Measurements from ENCODE around the gene DNM3.
A peak's percentile ranks its signal among the peaks of the same experiment; 100 is the strongest.

DNM3 gene

DNA sequence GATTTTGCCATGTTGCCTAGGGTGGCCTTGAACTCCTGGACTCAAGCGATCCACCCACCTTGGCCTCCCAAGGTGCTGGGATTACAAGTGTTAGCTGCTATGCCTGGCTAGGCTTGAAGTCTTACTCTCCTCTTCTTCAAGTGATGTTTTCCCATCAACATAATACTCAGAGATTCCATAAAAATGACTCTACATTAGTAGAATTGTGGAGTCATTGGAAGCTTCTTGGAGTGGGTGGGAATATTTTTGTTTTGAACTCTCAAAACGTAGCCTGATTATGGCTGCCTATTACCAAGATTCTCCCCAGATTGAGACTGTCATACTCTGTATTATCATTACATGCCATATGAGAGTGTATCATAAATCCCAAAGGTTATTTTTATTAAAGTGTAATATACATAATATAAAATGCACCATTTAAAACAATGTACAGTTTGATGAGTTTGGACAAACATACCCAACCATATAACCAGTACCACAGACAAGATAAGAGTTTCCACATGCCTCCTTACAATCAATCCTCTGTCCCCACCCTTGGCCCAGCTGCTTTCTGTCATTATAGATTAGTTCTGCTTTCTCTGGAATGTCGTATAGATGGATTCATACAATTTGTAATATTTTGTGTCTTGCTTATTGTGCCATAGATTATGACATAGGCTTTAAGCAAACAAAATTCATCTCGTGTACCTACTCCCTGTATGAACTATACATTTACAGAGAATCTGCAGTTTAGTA lies 8.0 kb upstream of the DNM3 start:
- TF ChIP-seq, protein P1, sequence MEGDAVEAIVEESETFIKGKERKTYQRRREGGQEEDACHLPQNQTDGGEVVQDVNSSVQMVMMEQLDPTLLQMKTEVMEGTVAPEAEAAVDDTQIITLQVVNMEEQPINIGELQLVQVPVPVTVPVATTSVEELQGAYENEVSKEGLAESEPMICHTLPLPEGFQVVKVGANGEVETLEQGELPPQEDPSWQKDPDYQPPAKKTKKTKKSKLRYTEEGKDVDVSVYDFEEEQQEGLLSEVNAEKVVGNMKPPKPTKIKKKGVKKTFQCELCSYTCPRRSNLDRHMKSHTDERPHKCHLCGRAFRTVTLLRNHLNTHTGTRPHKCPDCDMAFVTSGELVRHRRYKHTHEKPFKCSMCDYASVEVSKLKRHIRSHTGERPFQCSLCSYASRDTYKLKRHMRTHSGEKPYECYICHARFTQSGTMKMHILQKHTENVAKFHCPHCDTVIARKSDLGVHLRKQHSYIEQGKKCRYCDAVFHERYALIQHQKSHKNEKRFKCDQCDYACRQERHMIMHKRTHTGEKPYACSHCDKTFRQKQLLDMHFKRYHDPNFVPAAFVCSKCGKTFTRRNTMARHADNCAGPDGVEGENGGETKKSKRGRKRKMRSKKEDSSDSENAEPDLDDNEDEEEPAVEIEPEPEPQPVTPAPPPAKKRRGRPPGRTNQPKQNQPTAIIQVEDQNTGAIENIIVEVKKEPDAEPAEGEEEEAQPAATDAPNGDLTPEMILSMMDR (IDR thresholded peaks at IDR 0.05; ENCODE audit: extremely low read depth, insufficient read depth, missing control alignments) = no peak
- in situ Hi-C loops (cut with MboI; ENCODE audit: low pct_unique_long_range_greater_than_20kb, low sequenced_read_pairs, unreplicated experiment) = no loop called here
- no peak for DNase-seq (ENCODE audit: low spot score)

DNA sequence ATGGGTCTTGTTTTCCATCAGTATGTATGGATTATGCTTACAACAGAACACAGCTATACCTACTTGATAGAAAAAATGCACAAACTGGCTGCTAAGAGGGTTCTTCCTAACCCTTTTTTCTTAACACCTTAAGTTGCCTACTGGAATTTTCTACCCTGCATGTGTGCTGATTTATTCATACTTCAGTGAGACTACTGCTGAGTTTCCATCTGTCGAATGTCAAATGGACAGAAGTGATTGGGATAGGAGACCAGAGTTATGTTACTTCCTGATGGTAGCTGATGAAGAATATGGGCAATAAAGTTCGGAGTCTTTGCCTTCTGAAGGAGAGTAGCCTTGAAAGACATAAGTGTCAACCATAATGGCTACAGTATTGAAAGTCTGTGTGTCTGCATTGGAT lies 6.5 kb upstream of the DNM3 start:
- DNase-seq (ENCODE audit: low spot score) = no peak
- TF ChIP-seq, protein P1 (IDR thresholded peaks at IDR 0.05; ENCODE audit: extremely low read depth, insufficient read depth, missing control alignments) = no peak
- in situ Hi-C loops (cut with MboI; ENCODE audit: low pct_unique_long_range_greater_than_20kb, low sequenced_read_pairs, unreplicated experiment) = no loop called here

DNA sequence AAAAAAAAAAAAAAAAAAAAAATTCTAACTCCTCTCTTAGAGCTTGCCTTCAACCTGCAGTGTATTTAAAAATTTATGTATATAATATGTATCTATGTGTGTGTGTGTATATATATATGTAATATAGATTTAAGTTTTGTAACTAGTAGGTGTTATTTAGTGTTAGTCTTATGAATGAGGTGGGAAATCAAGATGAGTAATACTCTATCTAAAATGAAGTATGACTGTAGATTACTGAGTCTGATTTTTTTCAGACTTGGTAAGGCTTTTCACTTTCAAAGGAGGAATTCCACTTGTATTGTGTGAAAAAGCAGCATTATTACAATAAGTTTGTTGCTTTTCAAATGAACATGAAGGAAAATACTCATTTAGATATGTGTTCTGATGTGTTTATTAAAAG lies 5.4 kb upstream of the DNM3 start:
- DNase-seq (ENCODE audit: low spot score) = no peak
- in situ Hi-C loops (cut with MboI; ENCODE audit: low pct_unique_long_range_greater_than_20kb, low sequenced_read_pairs, unreplicated experiment) = no loop called here
- TF ChIP-seq, protein P1 (IDR thresholded peaks at IDR 0.05; ENCODE audit: extremely low read depth, insufficient read depth, missing control alignments) = no peak

DNA sequence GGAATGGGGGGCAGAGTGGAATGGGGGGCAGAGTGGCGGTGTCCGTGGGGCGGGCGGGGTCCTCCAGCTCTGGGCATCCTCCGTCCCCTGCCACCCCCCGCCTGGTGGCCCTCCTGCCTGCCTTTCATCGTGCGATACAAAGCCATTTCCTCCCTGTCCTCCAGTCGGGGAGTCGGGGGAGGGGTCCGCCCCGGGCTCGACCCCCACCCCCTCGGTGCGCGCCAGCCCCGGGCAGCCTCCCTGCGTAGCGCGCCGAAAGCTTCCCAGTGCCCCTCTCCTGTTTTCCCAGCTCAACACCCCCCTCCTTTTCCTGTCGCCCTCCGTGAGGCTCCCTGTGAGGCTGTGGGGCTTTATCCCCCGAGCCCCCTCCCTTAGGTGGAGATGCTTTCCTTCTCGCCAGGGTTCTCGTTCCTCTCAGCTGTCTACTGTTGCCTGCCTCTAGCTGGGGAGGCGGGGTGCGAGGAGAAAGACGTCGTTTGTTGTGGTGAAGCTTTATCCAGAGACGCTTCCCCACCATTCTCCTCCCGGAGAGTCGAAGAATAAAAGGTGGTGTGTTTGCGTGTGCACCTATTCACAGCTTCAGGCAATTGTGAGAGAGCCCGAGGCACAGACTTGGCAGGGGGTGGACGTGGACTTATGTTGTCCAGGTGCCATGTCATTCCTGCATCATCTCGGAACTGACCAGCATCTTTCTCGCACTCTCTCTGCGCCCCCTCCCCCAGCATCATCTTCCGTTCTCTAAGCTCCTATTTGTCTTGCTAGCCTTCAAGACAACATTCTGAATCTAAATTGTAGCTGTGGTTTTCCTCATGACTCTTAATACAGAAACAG lies 848 bp downstream of the DNM3 start:
- in situ Hi-C loops (cut with MboI; ENCODE audit: low pct_unique_long_range_greater_than_20kb, low sequenced_read_pairs, unreplicated experiment) = no loop called here
- DNase-seq (ENCODE audit: low spot score) = peak; percentile 35
- TF ChIP-seq, protein P1 (IDR thresholded peaks at IDR 0.05; ENCODE audit: extremely low read depth, insufficient read depth, missing control alignments) = no peak

DNA sequence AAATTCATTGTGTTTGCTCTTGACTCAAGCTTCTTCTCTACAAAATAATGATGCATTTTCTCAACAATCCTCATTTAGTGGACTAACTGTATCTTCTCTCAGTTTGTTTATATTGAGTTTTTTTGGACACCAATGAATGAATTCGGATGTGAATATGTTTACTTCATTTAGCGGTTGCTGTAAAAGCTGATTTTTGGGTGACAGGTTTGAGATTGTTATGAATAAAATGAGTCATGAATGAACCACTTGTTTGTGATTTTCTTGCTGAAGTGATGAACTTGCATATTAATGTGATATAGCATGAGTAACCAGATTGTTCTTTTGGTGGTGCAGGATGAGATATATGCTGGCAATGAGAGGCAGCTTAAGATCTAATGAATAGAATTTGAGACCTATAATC lies 3.1 kb downstream of the DNM3 start:
- no peak for DNase-seq (ENCODE audit: low spot score)
- TF ChIP-seq, protein P1 (IDR thresholded peaks at IDR 0.05; ENCODE audit: extremely low read depth, insufficient read depth, missing control alignments) = no peak
- in situ Hi-C loops (cut with MboI; ENCODE audit: low pct_unique_long_range_greater_than_20kb, low sequenced_read_pairs, unreplicated experiment) = no loop called here

DNA sequence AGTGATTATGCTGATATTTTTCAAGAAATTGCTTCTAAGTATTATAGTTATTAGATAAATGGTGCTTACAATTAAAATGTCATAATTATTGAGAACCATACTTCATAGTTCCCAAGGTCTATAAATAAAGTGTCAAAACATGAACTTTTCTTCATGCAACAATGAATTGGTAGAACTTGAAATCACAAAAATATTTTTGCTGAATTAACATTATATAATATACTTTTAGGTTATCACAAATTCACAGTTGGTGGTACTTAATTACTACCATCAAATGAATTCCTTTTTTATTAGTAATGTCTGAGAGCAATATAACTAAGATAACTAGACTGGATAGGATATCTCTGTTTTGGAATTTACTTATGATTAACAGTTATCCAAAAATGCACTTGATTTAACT lies 4.7 kb downstream of the DNM3 start:
- in situ Hi-C loops (cut with MboI; ENCODE audit: low pct_unique_long_range_greater_than_20kb, low sequenced_read_pairs, unreplicated experiment) = no loop called here
- no peak for DNase-seq (ENCODE audit: low spot score)

More for the DNA sequence above, 4.7 kb downstream of the DNM3 start:
- TF ChIP-seq, protein P1 (IDR thresholded peaks at IDR 0.05; ENCODE audit: extremely low read depth, insufficient read depth, missing control alignments) = no peak

Data from GM13977 (cell line).